GM19025 (cell line): ENCODE data around the gene PEX12.
"Not testable (repeated sequence)": the region's sequence is repeated elsewhere in the genome, so short reads cannot be mapped to it uniquely, and the experiment has no call there.

Experiments
- ATAC-seq: cut with Tn5 transposase; IDR thresholded peaks from one replicate; pipeline ENCODE4 v1.9.1; 2021; ENCODE audit warnings: mild to moderate bottlenecking, low read depth, moderate library complexity; ENCODE audit not compliant: unreplicated experiment

The PEX12 gene

DNA sequence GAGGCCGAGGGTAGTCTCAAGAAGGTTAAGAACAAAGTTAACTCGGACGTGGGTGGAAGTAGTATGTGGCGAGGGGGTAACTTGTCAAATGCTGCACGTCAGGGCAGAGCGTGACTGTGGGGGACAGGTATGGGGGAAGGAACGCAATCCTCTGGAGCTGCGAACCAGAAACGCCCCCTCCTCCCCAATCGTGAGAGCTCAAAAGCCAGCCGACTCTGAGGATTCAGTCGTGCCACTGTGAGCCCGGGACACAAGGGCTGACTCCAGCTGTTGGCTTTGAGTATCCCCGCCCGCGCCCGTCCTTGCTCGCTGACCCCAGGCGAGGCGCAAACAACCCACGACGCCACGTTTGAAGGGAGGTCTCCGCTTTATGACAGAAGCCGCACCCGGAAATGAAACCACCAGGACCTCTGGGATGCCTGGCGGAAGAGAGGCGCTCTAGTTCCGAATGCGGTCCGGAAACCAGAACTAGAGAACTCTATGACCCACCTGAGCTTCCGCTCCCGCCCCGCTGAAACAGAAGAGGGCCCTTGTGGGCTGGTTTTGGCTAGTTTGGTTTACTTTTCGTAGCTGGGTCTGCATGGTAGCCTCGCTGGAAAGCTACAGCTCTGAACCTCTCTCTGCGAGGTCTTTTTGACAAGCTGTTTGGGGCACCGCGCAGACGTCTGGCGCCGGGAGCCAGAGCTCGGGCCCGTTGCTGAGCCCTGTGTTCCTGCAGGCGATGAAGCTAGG lies at the start of gene PEX12:
TSS of gene PEX12 (minus strand) at position 375 of the 732 bp plus-strand sequence. CDS start 550 bp downstream, outside the sequence.
- peak; percentile 87 for ATAC-seq

- no peak for ATAC-seq
These were observed 49.0 kb upstream of the PEX12 start for GRCh38 chr17:35627417-35627816.

- no peak for ATAC-seq
These were observed 43.4 kb upstream of the PEX12 start for GRCh38 chr17:35621768-35622167.

GRCh38 chr17:35618628-35619027 lies 40.3 kb upstream of the PEX12 start:
- ATAC-seq, result no peak

DNA sequence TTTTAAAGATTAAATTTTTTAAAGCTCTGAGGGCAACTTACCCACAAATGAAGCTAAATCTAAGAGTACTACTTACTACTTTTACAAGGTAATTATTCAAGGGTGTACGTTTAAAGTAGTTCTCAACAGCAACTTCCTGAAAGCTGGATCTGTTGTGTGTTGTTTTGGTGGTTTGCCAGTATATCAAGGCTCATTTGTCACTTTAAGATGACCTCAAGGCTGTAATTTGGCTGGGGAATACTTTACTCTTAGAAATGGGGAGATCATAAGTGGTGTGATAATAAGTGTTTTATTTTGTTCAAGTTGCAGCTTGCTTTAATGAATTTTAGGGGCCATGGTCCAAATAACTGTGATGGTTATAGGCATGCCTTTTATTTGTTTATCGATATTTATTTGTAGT lies 39.1 kb upstream of the PEX12 start:
- no peak for ATAC-seq

GRCh38 chr17:35616536-35616935 lies 38.2 kb upstream of the PEX12 start:
- no peak for ATAC-seq

DNA sequence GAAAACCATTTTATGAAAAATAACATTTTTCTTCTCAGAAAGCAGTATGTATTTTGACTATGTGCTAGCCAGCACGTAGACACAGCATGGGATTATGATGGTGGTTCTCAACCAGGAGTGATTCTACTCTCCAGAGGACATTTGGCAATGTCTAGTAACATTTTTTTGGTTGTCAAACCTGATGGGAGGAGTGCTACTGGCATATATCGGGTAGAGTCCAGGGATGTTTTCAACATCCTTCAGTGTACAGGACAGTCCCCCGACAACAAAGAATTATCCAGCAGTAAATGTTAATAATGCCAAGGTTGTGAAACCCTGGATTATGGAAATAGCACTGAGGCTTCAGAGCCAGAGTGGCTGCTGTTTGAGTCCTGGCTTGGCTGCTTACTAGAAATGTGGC lies 36.4 kb upstream of the PEX12 start:
- no peak for ATAC-seq

- ATAC-seq, result no peak
These were observed 34.7 kb upstream of the PEX12 start for GRCh38 chr17:35612924-35613521.

DNA sequence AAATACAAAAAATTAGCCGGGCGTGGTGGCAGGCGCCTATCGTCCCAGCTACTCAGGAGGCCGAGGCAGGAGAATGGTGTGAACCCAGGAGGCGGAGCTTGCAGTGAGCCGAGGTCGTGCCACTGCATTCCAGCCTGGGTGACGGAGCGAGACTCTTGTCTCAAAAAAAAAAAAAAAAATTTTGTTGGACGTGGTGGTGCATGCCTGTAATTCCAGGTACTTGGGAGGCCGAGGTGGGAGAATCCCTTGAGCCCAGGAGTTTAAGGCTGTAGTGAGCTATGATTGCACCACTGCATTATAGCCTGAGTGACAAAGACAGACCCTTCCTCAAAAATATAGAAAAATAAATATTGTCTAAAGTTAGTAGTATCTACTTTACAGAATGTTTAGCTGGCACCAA lies 32.4 kb upstream of the PEX12 start:
- not testable (repeated sequence) for ATAC-seq

DNA sequence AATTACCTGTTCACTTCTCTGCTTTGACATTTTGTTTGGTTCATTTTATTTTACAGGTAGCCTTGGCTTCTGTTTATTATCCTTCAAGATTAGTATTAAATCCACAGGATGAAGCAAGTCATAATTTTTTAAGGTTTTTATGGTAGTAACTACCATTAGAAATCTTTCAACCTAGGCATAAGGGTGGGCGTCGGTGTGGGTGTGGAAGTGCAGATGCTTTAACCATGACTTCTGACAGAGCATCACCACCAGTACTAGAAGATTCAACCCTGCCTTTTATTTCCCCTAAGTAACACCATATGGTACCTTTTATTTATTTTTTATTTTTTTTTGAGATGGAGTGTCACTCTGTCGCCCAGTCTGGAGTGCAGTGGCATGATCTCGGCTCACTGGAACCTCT lies 31.5 kb upstream of the PEX12 start:
- ATAC-seq, result no peak

DNA sequence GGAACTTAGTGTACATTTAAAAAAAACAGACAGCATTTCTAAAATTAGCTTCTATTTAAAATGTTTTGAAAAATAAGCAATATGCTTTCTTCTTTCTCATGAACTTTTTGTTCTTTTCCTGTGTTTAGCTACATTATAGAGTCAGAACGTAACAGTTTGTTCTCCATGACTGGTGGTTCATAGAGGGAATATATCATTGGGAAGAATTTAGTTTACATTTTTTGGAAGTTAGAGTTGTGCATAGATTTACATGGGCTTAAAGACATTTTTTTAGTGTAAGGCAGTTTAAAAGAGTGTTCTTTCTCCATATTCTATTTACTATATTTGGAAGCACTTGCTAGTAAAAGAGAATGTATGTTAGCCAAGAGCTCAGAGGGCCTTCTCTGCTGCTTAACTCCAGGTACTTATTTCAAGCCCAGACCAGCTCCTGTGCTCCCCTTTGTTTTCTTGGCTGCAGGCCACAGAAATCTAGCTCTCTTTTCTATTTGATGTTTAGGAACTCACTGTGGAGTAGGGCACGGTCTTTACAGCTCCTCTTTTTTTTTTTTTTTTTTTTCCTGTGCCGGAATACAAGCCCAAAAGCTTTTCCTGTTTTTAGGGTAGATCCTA lies 29.0 kb upstream of the PEX12 start:
- no peak for ATAC-seq

DNA sequence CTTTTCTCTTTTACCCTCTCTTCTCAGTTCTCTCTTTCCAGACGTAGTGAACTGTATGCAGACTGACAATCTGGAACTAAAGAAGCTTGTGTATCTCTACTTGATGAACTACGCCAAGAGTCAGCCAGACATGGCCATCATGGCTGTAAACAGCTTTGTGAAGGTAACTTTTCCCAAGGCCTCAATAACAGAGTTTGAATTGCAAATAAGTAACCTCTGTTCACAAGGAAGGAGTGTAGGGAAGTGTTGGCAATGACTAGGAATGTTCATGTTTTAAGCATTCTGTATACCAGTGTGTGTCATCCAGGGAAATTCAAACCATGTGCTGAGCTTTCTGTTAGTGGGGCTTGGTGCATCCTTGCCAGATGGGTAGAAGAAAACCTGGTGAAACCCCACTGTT lies 27.3 kb upstream of the PEX12 start:
- ATAC-seq, result no peak

GRCh38 chr17:35603674-35604073 lies 25.3 kb upstream of the PEX12 start:
- ATAC-seq, result no peak

DNA sequence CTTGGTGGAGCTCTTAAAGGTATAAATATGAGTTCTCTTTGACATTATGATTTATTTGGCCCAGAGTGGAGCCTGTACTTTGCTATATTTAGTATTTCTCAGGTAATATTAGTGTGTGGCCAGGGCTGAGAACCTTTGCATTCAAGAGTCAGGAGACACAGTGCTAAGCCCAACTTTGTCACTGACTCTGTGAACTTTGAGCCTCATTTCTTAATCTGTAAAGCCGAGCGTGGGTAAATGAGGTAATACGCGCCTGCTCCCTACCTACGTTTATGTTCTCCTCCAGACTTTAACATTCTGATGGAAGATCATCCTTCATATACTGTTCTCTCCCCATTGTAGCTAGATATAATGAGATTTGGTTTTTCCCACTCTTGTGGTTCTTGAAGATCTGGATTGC lies 19.2 kb upstream of the PEX12 start:
- ATAC-seq, result no peak

DNA sequence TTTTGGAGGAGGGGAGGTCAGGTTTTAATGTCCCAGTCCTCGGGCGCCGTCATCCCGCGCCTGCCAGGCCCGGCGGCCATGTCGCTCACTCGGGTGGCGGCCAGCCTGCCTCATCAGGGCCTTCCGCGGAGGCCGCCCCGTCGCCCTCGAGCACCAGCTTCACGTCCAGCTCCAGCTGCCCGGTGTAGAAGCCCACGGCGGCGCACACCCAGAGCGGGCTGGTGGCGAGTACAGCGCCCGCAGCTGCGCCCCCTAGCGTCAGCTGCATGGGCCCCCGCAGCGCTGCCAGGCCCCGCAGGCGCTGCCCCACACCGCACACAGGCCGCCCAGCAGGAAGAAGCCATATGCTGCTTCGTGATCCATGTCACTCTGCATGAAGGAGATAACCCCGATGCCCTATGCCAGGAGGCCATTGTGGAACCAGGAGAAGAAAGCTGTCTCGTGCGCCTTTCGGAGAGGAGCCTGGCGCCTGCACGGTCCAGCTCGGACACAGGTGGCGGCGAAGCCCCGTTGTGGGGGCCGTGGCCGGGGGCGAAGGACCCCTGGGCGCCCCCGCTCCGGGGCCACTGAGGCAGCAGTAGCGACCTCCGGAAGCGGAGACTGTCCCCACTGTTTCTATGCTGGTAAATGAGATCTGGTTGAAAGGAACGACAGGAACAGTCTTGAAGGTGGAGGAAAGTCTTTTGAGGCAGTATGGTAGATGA lies 18.3 kb upstream of the PEX12 start:
- no peak for ATAC-seq

DNA sequence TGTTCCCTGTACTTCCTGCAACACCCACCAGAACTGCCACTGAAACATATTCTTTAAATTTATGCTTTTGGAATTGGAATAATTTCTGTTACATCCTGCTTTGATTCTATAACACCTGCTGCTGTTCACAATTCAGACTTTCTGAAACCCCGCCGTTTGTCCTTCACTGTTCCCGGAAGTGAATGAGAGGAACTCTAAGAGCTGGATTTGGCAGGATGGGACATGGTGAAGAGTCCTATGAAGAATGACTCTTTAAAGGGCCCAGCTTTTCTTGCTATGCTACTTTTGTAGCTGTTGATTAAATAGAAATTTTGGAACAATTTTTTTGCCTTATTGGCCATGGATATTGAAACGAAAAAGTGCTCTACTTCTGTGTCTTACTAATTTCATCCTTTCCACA lies 17.7 kb upstream of the PEX12 start:
- no peak for ATAC-seq

- no peak for ATAC-seq
These were observed 10.0 kb upstream of the PEX12 start for GRCh38 chr17:35588196-35588920.

DNA sequence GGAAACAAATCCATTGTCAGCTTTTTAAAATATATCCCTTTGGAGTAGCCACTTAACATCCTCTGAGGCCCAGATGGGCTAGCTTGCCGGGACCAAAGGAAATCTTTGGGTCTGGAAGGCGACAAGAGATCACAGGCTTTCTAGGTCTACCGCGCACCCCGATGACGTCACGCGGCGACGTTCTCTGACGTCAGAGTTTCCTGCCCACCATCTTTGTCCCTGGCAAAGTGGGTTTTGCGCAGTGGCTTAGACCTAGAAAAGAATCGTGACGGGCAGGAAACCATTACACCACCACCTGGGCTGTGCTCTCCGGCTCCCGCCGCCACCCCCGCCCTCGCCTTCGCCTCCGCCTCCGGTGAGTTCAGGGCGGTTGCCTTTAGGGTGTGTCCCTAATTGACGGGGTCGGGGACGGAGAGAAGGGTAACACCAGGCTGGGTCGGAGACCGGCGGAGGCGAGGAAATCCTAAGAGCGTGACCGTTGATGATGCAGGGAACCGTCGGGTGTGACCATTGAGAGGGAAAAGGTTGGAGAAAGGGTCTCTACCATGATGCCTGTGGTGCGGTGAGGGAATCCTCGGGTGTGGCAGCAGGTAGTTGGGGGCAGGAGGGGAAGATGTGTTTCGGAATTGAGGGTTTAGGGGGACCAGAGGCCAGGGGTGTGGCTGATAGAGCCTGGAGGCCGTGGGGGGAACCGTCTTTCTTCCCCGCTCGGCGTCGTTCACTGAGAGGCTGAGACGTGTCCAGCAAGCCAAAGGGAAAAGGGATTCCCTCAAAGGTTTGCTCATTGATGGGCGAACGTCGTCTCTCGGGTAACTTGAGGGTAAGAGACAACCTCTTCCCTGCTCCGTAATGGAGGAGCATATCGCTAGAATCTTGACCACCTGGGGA lies 8.9 kb upstream of the PEX12 start, which contains the start of gene AP2B1:
TSS of gene AP2B1 (plus strand) at position 249 of the 888 bp plus-strand sequence. CDS start 6,709 bp downstream, outside the sequence.
- peak; percentile 83 for ATAC-seq

DNA sequence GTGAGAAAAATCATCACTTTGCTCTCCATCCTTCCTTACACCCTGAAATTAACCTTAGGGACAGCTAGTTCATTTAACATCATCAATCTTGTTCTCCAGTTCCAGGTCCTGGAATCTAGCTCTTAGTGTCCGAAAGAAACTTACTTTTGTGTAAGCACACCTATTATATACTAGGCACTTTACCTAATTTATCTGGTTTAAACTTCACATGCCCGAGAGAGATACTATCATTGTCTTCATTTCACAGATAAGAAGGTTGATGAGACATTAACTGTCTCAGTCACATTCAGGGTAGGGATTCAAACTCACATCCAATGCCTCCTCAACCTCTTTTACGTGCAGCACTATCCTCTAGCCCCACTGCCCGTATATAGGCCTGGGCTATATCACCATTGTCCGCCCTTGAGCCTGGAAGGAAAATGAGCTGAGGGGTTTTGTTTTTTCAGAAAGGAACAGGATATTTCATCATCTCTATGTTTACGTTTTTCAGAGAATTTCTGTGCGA lies 8.2 kb upstream of the PEX12 start:
- no peak for ATAC-seq
